Measurements from ENCODE around the gene S100A8.
"Not testable (repeated sequence)": the region's sequence is repeated elsewhere in the genome, so short reads cannot be mapped to it uniquely, and the experiment has no call there.

Gene S100A8

GRCh38 chr1:153415850-153416570 is 25.1 kb upstream of the S100A8 start, which contains the start of gene S100A7A:
Gene S100A7A (plus strand): TSS chr1:153416520. CDS start chr1:153418083, 1,563 bp downstream.
- no peak for DNase-seq (ENCODE audit: low spot score)

GRCh38 chr1:153413961-153414360 is 23.1 kb upstream of the S100A8 start:
- not testable (repeated sequence) for DNase-seq (ENCODE audit: low spot score)

- DNase-seq (ENCODE audit: low spot score): not testable (repeated sequence)
These were observed 16.4 kb upstream of the S100A8 start for GRCh38 chr1:153407274-153407673.

- DNase-seq (ENCODE audit: low spot score): not testable (repeated sequence)
These were observed 15.1 kb upstream of the S100A8 start for GRCh38 chr1:153405825-153406599.

GRCh38 chr1:153404768-153405167 is 13.9 kb upstream of the S100A8 start:
- peak; percentile 33 for DNase-seq (ENCODE audit: low spot score)

GRCh38 chr1:153404086-153404635 is 13.3 kb upstream of the S100A8 start:
- DNase-seq (ENCODE audit: low spot score): no peak

GRCh38 chr1:153403421-153404085 is 12.7 kb upstream of the S100A8 start:
- DNase-seq (ENCODE audit: low spot score): no peak

- DNase-seq (ENCODE audit: low spot score): no peak
These were observed 11.4 kb upstream of the S100A8 start for GRCh38 chr1:153402226-153402625.

- DNase-seq (ENCODE audit: low spot score): no peak
These were observed 10.6 kb upstream of the S100A8 start for GRCh38 chr1:153401461-153401860.

GRCh38 chr1:153400244-153400643 is 9.4 kb upstream of the S100A8 start:
- no peak for DNase-seq (ENCODE audit: low spot score)

- no peak for DNase-seq (ENCODE audit: low spot score)
These were observed 8.7 kb upstream of the S100A8 start for GRCh38 chr1:153399401-153400055.

GRCh38 chr1:153397924-153398651 is 7.2 kb upstream of the S100A8 start:
- DNase-seq (ENCODE audit: low spot score): no peak

- no peak for DNase-seq (ENCODE audit: low spot score)
These were observed 6.4 kb upstream of the S100A8 start for GRCh38 chr1:153397051-153397923.

- DNase-seq (ENCODE audit: low spot score): no peak
These were observed 5.6 kb upstream of the S100A8 start for GRCh38 chr1:153396461-153396860.

- no peak for DNase-seq (ENCODE audit: low spot score)
These were observed 4.9 kb upstream of the S100A8 start for GRCh38 chr1:153395776-153396175.

- no peak for DNase-seq (ENCODE audit: low spot score)
These were observed 4.3 kb upstream of the S100A8 start for GRCh38 chr1:153395136-153395685.

GRCh38 chr1:153394391-153394790 is 3.5 kb upstream of the S100A8 start:
- no peak for DNase-seq (ENCODE audit: low spot score)

- DNase-seq (ENCODE audit: low spot score): no peak
These were observed 3.1 kb upstream of the S100A8 start for GRCh38 chr1:153393926-153394325.

GRCh38 chr1:153392822-153393221 is 1.9 kb upstream of the S100A8 start:
- DNase-seq (ENCODE audit: low spot score): no peak

- DNase-seq (ENCODE audit: low spot score): no peak
These were observed 1.4 kb upstream of the S100A8 start for GRCh38 chr1:153392258-153392657.
